MM.1S (cell line): Measurements from ENCODE around the gene AGRP.

ENCODE experiments used
- DNase-seq: peaks from one replicate; pipeline ENCODE4 v3.0.0-alpha.2; 2015
- H2AFZ ChIP-seq: fragments of 300-600 bp; sonication (generic); 2 replicates; pipeline ENCODE4 v1.6.0; 2016; ENCODE audit warnings: antibody characterized with exemption, low read length
- H3F3A ChIP-seq: fragments of 300-600 bp; sonication (generic); 2 replicates; pipeline ENCODE4 v1.6.1; 2016; ENCODE audit warnings: mild to moderate bottlenecking, antibody characterized with exemption, low read length, moderate library complexity, mixed read lengths; ENCODE audit not compliant: insufficient read depth
- H3K27ac ChIP-seq: fragments of 300-600 bp; sonication (generic); 2 replicates; pipeline ENCODE4 v1.5.1; 2016; ENCODE audit warnings: mild to moderate bottlenecking, low read length
- H3K27me3 ChIP-seq: fragments of 300-600 bp; sonication (generic); replicated peaks from 2 replicates; pipeline ENCODE4 v1.6.0; 2016; ENCODE audit warnings: low read length; ENCODE audit not compliant: insufficient read depth
- H3K36me3 ChIP-seq: fragments of 300-600 bp; sonication (generic); replicated peaks from 2 replicates; pipeline ENCODE4 v1.6.1; 2016; ENCODE audit warnings: mild to moderate bottlenecking, low read length, mixed read lengths; ENCODE audit not compliant: insufficient read depth
- H3K4me1 ChIP-seq: fragments of 300-600 bp; sonication (generic); 2 replicates; pipeline ENCODE4 v1.6.1; 2016; ENCODE audit warnings: low read length, mixed read lengths
- H3K4me2 ChIP-seq: fragments of 300-600 bp; sonication (generic); 2 replicates; pipeline ENCODE4 v1.6.0; 2016; ENCODE audit warnings: low read depth, low read length
- H3K4me3 ChIP-seq: fragments of 300-600 bp; sonication (generic); 2 replicates; pipeline ENCODE4 v1.5.1; 2016; ENCODE audit warnings: low read length, mixed read lengths
- H3K79me2 ChIP-seq: fragments of 300-600 bp; sonication (generic); 2 replicates; pipeline ENCODE4 v1.6.1; 2016; ENCODE audit warnings: mixed run types, low read length, mixed read lengths
- H3K9ac ChIP-seq: fragments of 300-600 bp; sonication (generic); 2 replicates; pipeline ENCODE4 v1.6.1; 2016; ENCODE audit warnings: low read length, mixed read lengths
- H3K9me2 ChIP-seq: fragments of 300-600 bp; sonication (generic); replicated peaks from 2 replicates; pipeline ENCODE4 v1.6.1; 2016; ENCODE audit warnings: mild to moderate bottlenecking, low read length, mixed read lengths; ENCODE audit not compliant: insufficient read depth
- H3K9me3 ChIP-seq: fragments of 300-600 bp; sonication (generic); replicated peaks from 2 replicates; pipeline ENCODE4 v1.6.1; 2016; ENCODE audit warnings: mild to moderate bottlenecking, low read length, mixed read lengths; ENCODE audit not compliant: insufficient read depth
- H4K20me1 ChIP-seq: fragments of 300-600 bp; sonication (generic); 2 replicates; pipeline ENCODE4 v1.6.1; 2016; ENCODE audit warnings: mild to moderate bottlenecking, low read length, moderate library complexity, mixed read lengths; ENCODE audit not compliant: insufficient read depth
- CTCF ChIP-seq: fragments of 300-600 bp; sonication (generic); IDR thresholded peaks from 2 replicates; pipeline ENCODE4 v1.5.1; 2016; ENCODE audit warnings: antibody characterized with exemption, low read length, mixed read lengths
- EZH2 ChIP-seq: fragments of 300-600 bp; sonication (generic); optimal IDR thresholded peaks from 2 replicates; pipeline ENCODE3; 2017; ENCODE audit warnings: low read depth, mild to moderate bottlenecking, antibody characterized with exemption, low read length, mixed read lengths
- EZH2phosphoT487 ChIP-seq: fragments of 300-600 bp; sonication (generic); IDR thresholded peaks from 2 replicates; pipeline ENCODE4 v1.6.1; 2018; ENCODE audit warnings: antibody characterized with exemption, low read length

The AGRP gene

GRCh38 chr16:67526149-67526791, 42.9 kb upstream of the AGRP start:
- Histone ChIP-seq H2AFZ (no peak overlapping the region), H3K4me3 (no peak overlapping the region), H3K4me2 (no peak overlapping the region), H3F3A (peaks cover 4% of the 10 kb centered on the region; the same call in 1 of the 2 replicates), H3K36me3 (no peaks in the 10 kb centered on the region), H3K27ac (no peak overlapping the region), H3K9ac (no peak overlapping the region), H3K9me3 (no peaks in the 10 kb centered on the region), H3K9me2 (no peaks in the 10 kb centered on the region), H4K20me1 (no peaks in the 10 kb centered on the region), H3K27me3 (no peaks in the 10 kb centered on the region), H3K79me2 (peaks cover 21% of the 10 kb centered on the region), H3K4me1 (peaks cover 13% of the 10 kb centered on the region)
- no peak for DNase-seq
- TF ChIP-seq EZH2: no peak
- TF ChIP-seq CTCF: no peak
- no peak for TF ChIP-seq EZH2phosphoT487

GRCh38 chr16:67525176-67525860, 42.0 kb upstream of the AGRP start:
- Histone ChIP-seq H3K79me2 (peaks cover 12% of the 10 kb centered on the region), H3K36me3 (no peaks in the 10 kb centered on the region), H3K9me3 (no peaks in the 10 kb centered on the region), H2AFZ (no peak overlapping the region), H3K9ac (no peak overlapping the region), H3K4me2 (no peak overlapping the region), H3K4me3 (no peak overlapping the region), H4K20me1 (no peaks in the 10 kb centered on the region), H3K9me2 (no peaks in the 10 kb centered on the region), H3K27ac (no peak overlapping the region), H3K4me1 (0 out of 2 replicates have a peak, but pooled peaks cover 5% of the 10 kb centered on the region), H3K27me3 (no peaks in the 10 kb centered on the region), H3F3A (peaks cover 4% of the 10 kb centered on the region; the same call in 1 of the 2 replicates)
- DNase-seq: no peak
- TF ChIP-seq EZH2 (no peak), CTCF (peak; percentile 9; the same call in 1 of the 2 replicates)

DNA sequence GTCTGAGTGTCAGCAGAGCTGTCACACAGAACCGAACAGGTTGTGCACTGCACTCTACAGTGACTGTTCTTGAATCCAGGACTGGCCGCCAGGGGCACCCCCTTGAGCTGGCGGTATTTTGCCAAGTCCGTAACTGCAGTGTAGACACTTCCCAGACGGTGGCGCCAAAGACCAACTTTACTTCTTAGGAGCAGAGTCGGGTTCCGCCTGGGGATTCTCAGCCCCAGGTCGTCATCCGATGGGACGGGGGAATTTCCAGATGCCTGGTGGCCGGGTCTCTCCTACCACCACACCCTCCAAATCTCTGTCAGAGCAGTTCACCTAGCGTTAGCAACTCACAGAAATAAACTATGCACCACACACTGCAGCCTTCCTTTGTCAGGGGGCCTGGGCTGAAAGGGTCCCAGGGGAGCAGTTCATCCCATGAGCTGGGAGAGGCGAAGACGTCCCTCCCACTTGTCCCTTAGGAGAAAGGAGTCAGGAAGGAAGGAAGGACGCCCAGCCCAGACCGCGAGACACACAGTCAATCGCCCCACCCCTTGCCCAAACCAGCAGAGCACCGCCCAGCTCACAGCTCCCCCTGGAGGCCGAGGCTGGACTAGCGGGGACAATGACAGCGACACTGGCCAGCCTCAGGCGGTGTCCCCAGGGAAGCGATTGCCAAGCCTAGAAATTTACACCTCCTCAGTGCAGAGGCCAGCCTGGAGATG, 37.9 kb upstream of the AGRP start:
- Histone ChIP-seq H4K20me1 (no peaks in the 10 kb centered on the region), H3F3A (no peaks in the 10 kb centered on the region), H3K4me3 (peak overlapping the region; percentile 57), H3K79me2 (no peaks in the 10 kb centered on the region), H3K36me3 (no peaks in the 10 kb centered on the region), H3K27ac (peak overlapping the region; percentile 73), H3K9ac (peak overlapping the region; percentile 48), H3K9me3 (no peaks in the 10 kb centered on the region), H2AFZ (peak overlapping the region; percentile 68), H3K27me3 (no peaks in the 10 kb centered on the region), H3K9me2 (no peaks in the 10 kb centered on the region), H3K4me1 (peaks cover 10% of the 10 kb centered on the region), H3K4me2 (peak overlapping the region; percentile 69)
- TF ChIP-seq CTCF (peak; percentile 84), EZH2 (no peak)
- peak; percentile 97 for DNase-seq
